Measurements from ENCODE around the gene AFAP1L2.
"Not testable (repeated sequence)": the region's sequence is repeated elsewhere in the genome, so short reads cannot be mapped to it uniquely, and the experiment has no call there.

AFAP1L2 gene

DNA sequence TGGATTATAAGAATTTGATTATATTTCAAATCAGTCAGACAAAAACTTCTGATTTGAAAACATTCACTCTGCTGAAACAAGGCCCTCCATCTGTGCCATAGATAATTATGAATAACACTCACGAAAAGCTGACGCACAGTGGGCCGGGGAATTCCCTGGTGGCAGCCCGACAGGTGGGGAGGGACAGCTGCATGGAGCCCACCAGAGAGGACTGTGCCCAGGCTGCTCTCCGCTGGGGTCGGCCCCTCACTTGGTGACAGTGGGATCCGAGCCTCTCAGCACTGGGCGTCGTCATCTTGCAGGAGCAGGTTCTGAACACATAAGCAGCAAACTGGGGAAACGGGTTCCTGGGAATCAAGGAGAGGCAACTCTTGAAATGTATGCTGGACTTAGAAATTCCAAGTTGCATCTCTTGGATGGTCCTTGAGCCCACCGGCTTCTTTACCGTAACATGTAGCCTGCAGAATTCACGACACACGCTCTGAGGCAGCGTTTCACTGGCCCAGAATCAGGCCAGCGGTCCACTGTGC, 41.4 kb downstream of the AFAP1L2 start:
- no peak for DNase-seq

DNA sequence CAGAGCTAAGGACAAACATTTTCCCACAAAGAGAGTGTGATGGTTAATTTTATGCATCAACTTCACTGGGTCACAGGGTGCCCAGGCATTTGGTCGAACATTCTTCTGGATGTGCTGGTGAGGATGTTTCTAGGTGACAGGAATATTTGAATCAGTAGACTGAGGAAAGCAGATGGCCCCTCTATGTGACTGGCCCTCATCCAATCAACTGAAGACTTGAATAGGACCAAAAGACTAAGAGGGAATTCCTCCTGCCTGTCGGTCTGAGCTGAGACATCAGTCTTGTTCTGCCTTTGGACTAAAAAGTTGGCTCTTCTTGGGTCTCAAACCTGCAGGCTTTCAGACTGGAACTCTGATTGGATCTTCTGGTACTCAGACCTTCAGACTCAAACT, 44.4 kb downstream of the AFAP1L2 start:
- no peak for DNase-seq

DNA sequence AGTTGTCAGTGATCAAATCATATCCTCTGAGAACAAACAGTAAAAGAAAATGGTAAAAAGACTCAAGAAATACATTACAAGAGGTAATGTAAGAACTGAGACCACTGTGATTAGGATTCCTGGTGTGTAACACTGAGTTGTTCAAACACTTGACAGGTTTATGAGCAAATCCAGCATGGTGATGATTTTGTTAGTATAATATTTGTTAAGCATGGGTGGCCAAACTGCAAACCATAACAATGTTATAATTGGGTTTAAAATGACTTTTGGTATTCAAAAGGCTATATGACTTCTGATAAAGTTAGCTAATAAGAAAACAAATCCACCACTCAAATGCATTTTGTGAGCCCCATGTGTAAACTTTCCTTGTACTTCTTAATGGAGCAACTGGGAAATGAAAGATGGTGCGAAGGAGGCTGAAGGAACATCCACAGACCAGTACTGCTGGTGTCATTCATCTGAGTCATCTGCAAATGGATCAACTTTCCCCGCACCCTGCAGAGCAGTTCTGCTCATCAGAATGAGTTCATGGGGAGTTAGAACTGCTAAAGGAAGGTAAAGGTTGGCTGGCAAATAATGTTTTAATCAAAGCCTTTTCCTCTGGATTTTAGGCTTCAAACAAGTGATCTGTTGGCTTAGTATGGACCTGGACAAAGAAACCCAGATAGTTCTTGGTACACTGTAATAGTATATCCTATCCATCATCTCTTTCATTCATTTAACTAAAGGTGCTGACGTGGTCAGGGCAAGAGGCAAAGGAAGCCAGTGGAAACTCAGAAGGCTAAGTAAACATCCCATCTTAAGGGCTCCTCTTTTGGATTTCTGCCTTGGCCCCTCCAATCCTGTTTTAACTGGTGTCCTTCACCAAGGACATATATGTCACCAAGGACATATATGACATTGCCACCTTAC, 45.0 kb downstream of the AFAP1L2 start:
- DNase-seq = no peak

DNA sequence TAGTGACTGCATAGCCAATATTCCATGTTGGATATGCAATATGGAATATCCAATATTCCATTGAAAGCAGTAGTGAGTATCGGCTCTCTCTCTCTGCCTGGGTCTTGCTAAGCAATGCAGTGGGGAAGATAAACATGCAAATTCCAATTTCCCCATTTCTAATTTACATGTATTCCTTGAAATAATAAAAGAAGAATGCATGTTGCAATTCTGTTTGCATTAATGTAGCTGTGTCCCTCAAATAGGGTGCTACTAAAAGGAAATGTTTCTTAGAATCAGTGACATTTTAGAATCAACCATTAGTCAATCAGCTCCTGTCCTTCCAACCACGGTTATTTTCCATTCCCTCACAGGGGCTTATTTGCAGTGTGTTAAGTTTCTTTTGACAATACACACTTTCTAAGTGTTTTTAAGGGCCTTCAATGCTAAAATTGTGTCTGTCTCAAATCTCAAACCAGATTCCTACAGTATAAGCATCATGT, 46.7 kb downstream of the AFAP1L2 start:
- DNase-seq = no peak

DNA sequence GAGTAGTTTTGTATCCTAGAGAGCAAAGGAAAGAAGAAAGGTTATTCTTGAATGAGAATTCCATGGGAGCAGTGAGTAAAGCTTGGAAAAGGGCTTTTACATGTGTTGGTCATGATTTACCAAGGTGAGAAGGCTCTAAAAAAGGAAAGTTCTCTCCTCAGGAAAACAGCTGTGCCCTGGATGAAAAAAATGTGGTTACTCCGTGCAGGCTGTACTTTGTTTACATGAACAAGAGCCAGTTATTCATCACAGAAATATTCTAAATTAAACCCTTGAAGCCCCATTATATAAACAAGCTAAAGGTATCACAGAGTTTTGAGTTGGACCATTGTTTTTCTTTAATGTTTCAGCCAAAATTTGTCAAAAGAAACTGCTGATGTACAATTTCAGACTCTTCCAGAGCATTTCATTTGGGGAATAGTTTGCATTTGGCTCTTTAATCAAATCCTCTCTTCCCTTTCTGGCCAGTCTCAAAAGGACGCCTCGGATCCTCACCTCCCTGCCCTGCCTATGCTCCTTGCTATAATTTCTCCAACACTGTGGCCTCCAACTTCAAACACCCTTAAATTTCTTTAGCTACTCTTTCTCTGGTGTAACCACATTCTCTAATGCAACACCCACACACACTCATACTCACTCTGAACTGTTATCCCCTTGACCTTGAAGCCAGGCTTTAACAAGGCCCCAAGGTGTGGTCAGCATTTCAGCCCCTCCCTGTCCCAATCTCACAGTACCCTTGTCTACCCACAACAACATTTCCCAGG, 47.4 kb downstream of the AFAP1L2 start:
- DNase-seq = no peak

DNA sequence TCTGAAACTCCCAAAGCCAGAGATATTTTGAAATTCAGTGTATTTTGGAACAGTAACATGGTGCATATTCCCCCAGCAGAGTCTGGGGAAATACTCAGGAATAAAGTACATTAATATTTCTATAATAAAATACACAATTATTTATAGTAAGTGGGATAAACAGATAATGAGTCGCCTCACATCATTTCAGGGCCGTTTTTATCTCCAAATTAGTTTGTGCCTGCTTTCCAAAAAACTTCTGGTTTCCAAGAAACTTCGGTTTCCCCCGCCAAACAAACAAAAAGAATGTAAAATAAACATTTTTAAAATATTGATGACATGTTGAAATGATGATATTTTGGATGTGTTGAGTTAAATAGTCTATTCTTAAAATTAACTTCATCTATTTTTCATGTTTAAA, 48.2 kb downstream of the AFAP1L2 start:
- no peak for DNase-seq

DNA sequence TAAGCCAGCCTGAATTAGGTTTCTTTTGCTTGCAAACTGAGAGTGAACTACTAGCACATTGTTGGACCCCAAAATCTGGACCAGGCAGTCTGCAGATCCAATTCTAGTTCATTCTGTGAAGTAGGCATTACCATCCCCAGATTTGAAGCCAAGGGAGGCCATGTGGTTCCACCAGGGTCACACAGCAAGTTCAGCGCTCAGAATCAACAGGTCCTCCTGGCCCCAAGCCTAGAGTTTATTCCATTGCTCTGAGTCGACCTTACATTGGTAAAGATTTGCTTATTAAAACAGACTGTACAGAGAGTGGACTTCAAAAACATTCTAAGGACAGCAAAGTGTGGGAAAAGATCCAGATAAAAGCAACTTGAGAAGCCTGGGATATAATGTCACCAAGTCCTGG, 50.9 kb downstream of the AFAP1L2 start:
- no peak for DNase-seq

DNA sequence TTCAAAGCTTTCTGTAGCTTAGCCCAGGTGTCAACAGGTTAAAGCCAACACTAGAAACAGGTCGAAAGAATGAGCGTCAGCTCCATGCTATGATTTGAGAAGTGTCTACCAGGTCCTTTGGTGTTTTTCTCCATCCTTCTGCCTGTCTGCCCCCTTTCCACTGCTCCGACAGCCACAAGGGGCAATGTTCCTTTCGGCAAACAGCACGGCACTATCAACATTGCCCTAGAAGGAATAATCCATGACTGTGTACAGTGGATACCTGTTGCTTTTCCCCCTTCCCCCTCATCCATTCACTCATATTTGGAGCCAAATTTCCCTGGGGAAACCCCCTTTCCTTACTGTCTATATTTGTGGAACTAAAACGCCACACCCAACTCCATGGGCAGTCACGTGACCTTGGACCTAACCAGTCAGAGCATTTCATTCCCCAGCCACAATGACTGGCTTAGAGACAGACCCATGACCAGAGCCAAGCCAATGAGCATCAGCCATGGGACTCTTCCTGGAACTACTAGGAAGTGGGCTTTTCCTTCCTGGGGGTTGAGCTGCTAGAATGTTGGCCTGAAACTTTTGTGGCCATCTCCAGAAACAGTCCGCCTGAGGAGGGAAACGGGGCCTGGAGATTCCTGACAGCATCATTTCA, 51.5 kb downstream of the AFAP1L2 start:
- no peak for DNase-seq

DNA sequence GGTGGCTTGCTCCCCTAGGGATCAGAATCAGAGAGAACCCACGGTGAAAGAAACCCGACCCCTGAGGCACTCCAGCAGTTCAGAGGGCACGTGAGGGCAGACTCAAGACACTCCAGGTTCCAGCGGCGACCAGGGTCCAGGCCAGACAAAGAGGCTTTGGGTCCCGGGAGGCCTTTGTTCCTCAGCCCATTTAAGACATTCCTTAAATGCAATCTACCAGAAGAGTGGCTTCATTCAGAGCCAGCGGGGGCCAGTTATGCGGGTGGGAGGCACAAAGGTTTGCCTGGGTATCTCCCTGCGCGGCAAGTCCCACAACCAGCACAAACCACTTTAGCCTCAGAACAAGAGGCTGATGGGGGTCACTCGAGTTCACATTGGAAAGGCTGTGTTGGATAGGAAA, 53.6 kb downstream of the AFAP1L2 start:
- DNase-seq = no peak

DNA sequence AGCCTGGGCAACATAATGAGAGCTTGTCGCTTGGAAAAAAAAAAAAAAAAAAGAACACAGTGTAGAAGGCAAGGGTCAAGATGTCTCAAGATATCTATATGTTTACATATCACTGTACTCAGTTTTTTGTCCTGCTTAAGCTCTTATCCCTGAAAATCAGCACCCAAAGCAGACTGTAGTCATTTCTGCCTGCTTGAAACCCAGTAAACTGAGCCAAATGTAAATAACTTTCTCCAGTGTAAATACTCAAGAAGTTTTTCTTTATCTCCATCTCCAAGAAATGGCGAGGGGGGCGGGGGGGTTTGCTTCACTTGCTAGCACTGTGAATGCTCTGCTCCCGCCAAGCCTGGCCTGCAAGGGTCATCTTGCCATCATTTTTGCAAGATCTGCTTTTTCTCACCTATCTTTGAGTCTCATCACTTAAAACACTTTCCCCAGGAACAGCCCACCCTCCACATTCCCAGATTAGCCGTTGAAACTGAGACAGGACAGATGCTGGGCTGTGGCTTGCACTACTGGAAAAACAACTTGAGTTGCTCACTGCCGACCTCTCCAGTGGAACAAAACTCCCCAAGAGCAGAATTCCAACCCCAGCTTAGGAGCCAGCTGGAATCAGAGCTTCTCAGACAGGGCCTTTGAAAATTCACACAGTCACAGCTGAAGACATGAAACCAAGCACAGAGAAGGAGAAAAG, 54.6 kb downstream of the AFAP1L2 start:
- no peak for DNase-seq

DNA sequence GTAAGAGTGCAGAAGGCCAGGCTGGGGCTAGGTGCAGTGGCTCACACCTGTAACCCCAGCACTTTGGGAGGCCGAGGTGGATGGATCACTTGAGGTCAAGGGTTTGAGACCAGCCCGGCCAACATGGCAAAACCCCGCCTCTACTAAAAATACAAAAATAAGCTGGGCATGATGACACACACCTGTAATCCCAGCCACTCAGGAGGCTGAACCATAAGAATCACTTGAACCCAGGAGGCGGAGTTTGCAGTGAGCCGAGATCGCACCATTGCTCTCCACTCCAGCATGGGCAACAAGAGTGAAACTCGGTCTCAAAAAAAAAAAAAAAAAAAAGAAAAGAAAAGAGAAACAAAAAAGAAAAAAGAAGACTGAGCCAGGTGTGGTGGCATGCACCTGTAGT, 55.2 kb downstream of the AFAP1L2 start:
- not testable (repeated sequence) for DNase-seq

DNA sequence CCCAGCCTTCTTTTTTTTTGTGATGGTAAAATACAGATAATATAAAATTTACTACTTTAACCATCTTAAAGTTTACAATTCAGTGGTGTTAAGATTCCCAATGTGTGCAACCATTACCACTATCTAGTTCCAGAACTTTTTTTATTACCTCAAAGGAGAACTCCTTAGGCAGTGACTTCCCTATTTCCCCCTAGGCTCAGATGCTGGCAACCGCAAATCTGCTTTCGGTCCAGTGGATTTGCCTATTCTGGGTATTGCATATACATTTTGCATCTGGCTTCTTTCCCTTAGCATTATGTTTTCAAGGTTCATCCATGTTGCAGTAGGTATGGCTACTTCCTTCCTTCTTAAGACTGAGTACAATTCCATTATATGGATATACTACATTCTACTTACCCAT, 56.5 kb downstream of the AFAP1L2 start:
- DNase-seq = no peak

DNA sequence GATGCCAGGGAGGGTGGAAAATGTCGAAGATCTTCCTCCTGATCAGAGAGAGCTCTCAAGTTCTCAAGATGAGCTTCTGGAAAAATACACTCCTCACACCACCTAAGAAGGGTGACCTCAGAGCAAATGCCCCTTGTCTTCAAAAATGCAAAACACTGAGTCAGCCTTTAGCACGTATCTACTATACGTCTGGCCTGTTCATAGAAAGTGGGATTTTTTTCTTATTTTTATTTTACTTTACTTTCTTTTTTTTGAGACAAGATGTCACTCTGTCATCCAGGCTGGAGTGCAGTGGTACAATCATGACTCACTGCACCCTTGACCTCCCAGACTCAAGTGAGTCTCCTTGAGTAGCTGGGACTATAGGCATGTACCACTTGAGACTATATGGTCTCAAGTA, 57.1 kb downstream of the AFAP1L2 start:
- DNase-seq = no peak

DNA sequence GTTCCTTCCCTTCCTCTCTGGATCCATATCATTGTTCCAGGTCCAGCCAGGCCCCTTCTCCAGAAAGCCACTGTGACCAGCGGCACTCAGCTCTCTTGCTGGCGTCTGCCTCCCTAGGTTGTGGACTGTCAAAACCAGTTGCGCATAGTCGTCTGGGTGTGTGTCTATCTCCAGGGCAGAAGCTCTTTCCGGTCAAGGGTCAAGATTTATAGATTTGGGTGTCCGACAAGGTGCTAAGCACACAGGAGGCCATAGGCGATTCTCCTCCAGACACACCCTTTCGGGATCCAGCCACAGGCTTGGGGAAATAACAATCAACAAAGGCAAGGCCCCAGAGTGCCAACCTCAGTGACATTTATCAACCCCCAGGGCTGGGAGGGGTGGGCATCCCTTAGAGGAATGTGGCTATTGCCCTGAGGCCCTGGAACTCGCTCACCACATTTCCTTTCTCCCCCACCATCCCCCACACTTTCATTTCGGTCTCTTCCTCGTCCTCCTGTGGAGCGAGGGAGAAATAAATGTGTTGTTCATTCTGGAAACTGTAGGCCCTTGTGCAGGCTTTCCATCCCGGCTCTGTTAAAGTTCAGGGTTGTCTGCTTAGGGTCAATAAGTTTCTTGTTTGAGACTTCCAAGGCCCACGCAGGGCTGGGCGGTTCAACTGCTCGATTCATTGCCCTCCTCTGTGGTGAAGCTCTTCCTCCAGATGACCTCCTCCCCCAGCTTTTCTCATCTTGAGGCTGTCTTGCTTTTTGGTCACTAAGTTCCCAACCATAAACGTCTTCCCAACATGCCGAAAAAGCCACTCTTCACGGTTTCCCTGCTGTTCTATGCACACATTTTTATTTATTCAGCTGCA, 57.9 kb downstream of the AFAP1L2 start:
- peak in 3 of 51 donors; percentile 4 to 10 (median 7) for DNase-seq

DNA sequence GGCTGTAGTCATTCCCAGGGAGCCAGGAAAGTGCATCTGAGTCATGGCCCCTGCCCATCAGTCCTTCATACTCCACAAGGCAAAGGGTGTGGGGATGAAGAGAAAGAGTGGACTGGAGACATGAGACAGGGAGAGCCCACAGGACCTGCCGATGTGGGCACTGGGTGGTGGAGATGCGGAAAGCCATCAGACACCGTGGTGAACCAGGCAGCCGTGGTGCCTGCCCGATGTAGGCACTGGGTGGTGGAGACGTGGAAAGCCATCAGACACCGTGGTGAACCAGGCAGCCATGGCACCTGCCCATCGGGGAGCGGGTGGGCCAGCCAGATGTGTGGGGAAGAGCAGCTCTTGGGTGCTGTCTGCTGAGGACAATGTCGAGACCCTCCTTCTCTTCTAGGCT, 58.6 kb downstream of the AFAP1L2 start:
- no peak for DNase-seq

DNA sequence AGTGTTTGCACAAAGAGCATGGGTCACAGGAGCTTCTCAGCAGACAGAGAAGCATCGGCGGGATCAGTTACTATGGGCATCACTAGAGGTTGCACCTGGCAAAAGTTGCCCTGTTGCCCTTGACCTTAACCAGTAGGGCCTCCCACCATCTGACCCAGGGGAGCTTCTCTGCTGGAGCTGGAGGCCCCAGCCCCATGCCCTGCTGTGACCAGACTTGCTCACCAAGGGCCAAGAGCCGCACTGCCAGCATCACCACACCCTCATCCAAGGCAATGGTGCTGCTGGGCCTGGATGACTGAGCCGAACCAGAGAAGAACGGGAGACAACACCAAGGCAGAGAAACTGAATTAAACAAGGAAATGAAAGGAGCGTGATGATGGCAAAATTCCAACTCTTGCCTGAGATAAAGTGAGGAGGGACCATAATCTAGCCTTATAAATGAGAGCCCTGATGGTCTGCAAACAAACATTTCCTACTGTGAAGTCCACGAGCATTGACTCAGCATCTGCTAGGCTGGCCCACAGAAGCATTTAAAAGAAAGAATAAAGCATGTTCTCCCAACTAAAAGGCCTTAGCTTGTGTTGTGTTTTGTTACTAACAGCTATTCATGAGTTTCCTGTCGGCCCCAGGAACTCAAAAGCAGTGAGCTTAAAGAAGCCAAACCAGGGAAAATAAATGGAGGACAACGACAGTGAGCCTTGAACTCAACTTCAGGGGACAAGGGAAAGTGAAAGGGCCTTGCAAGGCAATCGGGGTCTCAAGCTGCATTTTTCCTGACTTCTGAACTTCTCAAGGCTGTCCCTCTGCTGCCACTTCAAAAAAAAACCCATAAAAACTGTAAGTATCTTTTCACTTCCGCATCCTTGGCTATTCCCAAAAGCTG, 60.4 kb downstream of the AFAP1L2 start:
- no peak for DNase-seq

DNA sequence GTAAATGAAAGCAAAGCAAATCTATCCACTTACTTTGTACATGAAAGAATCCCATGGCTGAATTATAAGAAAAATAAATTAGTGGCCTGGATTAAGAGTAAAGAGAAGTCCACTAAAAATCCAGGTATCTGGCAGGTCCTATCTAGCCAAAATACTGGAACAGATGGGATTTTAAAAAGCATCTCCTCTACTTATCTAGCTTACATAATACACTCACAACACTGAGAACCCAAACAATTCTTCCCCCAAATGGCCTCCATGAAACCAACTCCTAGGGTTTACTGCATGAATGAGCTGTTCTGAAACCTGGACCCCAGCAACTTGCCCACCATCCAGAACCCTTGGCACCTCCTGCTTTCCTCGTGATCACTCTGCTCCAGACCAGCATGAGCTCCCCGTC, 61.3 kb downstream of the AFAP1L2 start:
- no peak for DNase-seq

DNA sequence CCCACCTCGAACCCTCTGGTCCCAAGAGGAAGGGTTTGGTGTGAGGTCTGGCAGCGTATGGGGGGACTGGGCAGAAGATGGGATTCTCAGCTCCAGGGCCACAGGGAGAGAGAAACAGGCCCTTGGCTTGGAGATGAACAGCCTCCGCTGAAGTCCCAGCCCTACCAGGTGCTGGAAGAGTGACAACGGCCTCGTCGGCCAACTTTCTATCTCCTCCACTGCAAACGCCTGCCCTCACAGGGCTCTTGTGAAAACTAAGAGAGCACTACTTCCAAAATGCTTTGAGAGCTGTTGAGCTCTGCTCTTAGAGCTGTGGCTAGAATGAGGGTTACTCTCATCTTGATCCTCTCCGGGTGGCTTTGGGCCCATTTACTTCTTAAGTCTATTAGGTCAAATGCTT, 63.5 kb downstream of the AFAP1L2 start:
- DNase-seq = no peak

All from hypothalamus (tissue), 51 donors.